Activated naive CD8-positive, alpha-beta T cell treated with anti-CD3 and anti-CD28 coated beads for 36 hours (primary cell): ENCODE results near the gene SAG. TPM values are rescaled to one million over a fixed set of nuclear protein-coding genes. Genes with fewer than 3 reads are reported as not detected.

Experiments used
- DNase-seq: peaks from one replicate; pipeline ENCODE4 v3.0.0; 2021
- H3K27ac Mint-ChIP-seq: one replicate; pipeline ENCODE4 v1.8.0; 2022; ENCODE audit warnings: mild to moderate bottlenecking, moderate library complexity, mixed read lengths
- H3K27me3 Mint-ChIP-seq: one replicate; pipeline ENCODE4 v1.8.0; 2022; ENCODE audit warnings: mild to moderate bottlenecking, mixed read lengths
- H3K36me3 Mint-ChIP-seq: one replicate; pipeline ENCODE4 v1.8.0; 2021; ENCODE audit warnings: mild to moderate bottlenecking, mixed read lengths
- H3K4me1 Mint-ChIP-seq: one replicate; pipeline ENCODE4 v1.8.0; 2021; ENCODE audit warnings: mixed read lengths
- H3K4me3 Mint-ChIP-seq: one replicate; pipeline ENCODE4 v1.8.0; 2022; ENCODE audit warnings: mild to moderate bottlenecking, moderate library complexity, mixed read lengths
- H3K9me3 Mint-ChIP-seq: one replicate; pipeline ENCODE4 v1.8.0; 2022; ENCODE audit warnings: mixed read lengths
- total RNA-seq, 2 experiments: library from RNA; stranded (reverse); gene quantifications; one replicate each; pipeline ENCODE4 v1.2.3, GENCODE V29; 2021

SAG gene
- total RNA-seq, 2 experiments from 2014 or later: 0.31 TPM; not detected in 1

GRCh38 chr2:233384015-233384414 is 76.4 kb downstream of the SAG start:
- Mint-ChIP-seq H3K27me3 (no peaks in the 10 kb centered on the region), H3K27ac (peak overlapping the region; percentile 92), H3K4me3 (peak overlapping the region; percentile 58), H3K4me1 (peaks cover 85% of the 10 kb centered on the region), H3K36me3 (peaks cover 59% of the 10 kb centered on the region), H3K9me3 (peaks cover 5% of the 10 kb centered on the region)
- no peak for DNase-seq

GRCh38 chr2:233384811-233385488 is 77.3 kb downstream of the SAG start:
- no peak for DNase-seq
- H3K4me3 Mint-ChIP-seq: peak overlapping the region; percentile 69
- H3K9me3 Mint-ChIP-seq: peaks cover 5% of the 10 kb centered on the region
- no peaks in the 10 kb centered on the region for H3K27me3 Mint-ChIP-seq
- H3K36me3 Mint-ChIP-seq: peaks cover 67% of the 10 kb centered on the region
- peak overlapping the region; percentile 92 for H3K27ac Mint-ChIP-seq
- H3K4me1 Mint-ChIP-seq: peaks cover 86% of the 10 kb centered on the region

DNA sequence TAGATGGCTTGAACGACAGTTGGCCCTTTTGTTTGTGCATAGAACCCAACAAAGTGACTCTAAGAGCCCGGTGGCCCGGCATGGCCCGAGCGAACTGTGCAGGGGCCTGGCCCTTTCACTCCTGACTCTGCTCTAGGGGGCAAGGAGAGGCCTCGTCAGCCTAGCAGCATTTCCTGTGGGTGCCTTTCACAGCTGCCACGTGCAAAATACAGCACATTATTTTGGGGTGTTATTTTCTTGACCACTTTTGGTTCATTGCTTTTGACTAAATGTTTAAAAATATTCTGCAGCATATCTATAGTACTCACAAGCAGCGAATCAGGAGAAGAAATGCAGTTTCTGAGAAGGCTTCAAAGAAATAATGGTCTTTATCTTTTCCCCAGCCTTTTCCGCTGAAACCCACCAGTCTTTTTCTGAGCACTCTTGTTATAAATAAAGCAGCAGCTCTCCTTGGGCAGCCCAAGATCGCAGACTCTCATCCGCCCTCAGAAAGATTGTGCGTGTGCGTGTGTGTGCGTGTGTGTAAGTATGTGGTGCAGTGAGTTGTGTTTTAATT is 78.0 kb downstream of the SAG start:
- Mint-ChIP-seq H3K27ac (peak overlapping the region; percentile 92), H3K27me3 (no peaks in the 10 kb centered on the region), H3K4me1 (peaks cover 81% of the 10 kb centered on the region), H3K36me3 (peaks cover 70% of the 10 kb centered on the region), H3K9me3 (peaks cover 5% of the 10 kb centered on the region), H3K4me3 (peak overlapping the region; percentile 69)
- peak; percentile 57 for DNase-seq

DNA sequence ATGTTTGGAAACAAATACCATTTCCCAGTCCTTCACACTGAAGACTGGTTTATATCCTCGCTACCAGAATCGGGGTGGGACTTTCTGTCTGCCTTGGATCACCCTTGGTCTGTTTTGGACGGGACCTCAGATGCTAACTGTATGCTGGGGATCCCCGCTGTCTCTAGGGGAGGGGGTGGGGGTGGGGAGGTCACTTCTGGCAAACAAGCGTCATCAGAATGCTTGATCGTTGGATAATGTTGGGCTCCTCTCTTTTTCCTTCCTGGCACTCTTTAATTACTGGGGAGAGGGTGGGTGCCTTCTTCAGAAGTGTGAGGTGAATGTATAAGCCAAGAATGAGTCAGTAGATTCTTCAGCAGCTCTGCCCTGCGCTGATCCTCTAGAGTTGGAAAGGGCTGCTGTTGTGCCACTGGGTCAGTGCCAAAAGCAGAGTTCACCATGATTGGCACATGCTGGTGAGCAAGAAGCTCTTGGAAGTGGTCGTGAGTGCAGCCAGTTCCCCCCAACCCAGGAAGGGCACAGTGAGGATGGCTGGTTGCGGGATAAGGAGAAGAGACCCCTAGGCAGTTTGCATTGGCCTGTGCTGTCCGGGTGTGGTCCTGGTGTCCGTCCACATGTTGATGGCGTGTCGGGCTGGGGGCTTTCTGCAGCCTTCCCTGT is 78.9 kb downstream of the SAG start:
- DNase-seq: no peak
- Mint-ChIP-seq H3K4me1 (peaks cover 72% of the 10 kb centered on the region), H3K27ac (peak overlapping the region; percentile 92), H3K9me3 (peaks cover 5% of the 10 kb centered on the region), H3K36me3 (peaks cover 68% of the 10 kb centered on the region), H3K4me3 (peak overlapping the region; percentile 69), H3K27me3 (no peaks in the 10 kb centered on the region)

GRCh38 chr2:233387225-233387624 is 79.6 kb downstream of the SAG start:
- H3K36me3 Mint-ChIP-seq: peaks cover 62% of the 10 kb centered on the region
- H3K27me3 Mint-ChIP-seq: no peaks in the 10 kb centered on the region
- peak overlapping the region; percentile 42 for H3K4me3 Mint-ChIP-seq
- no peak for DNase-seq
- peaks cover 5% of the 10 kb centered on the region for H3K9me3 Mint-ChIP-seq
- peak overlapping the region; percentile 92 for H3K27ac Mint-ChIP-seq
- H3K4me1 Mint-ChIP-seq: peaks cover 72% of the 10 kb centered on the region

GRCh38 chr2:233387667-233388528 is 80.3 kb downstream of the SAG start:
- Mint-ChIP-seq H3K9me3 (no peaks in the 10 kb centered on the region), H3K27me3 (no peaks in the 10 kb centered on the region), H3K4me1 (peaks cover 65% of the 10 kb centered on the region), H3K4me3 (peak overlapping the region; percentile 42), H3K36me3 (peaks cover 55% of the 10 kb centered on the region), H3K27ac (peak overlapping the region; percentile 92)
- DNase-seq: no peak

DNA sequence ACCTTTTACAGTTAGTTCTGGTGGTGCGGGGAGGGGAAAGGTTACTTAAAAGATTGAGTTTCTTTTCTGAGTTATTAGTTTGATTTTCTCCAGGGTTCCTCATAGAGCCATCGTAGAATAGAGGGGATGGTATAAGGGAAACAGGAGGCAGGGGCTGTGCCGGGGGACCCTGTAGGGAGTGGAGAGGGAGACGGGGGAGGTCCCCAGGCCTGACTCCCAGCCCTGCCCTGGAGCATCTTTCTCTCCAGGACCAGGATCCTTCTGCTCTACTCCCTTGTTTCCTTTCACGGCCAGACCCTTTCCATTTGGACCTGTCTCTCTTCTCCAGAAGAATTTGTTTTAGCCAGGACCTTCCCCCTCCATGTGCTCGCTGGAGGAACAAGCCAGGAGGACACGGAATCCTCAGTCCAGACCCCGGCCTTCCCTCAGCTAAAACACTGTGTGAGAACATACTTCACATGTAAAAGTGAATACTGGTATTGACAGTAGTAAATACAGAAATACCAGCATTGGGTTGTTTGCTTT is 82.0 kb downstream of the SAG start:
- peak overlapping the region; percentile 31 for H3K27ac Mint-ChIP-seq

GRCh38 chr2:233395687-233396086 is 88.1 kb downstream of the SAG start:
- Mint-ChIP-seq H3K4me1 (peaks cover 35% of the 10 kb centered on the region), H3K4me3 (no peak overlapping the region), H3K9me3 (no peaks in the 10 kb centered on the region), H3K27me3 (no peaks in the 10 kb centered on the region), H3K36me3 (peaks cover 48% of the 10 kb centered on the region), H3K27ac (no peak overlapping the region)
- DNase-seq: no peak

More for the DNA sequence above, 82.0 kb downstream of the SAG start:
- DNase-seq: no peak
- Mint-ChIP-seq H3K36me3 (peaks cover 51% of the 10 kb centered on the region), H3K4me1 (peaks cover 50% of the 10 kb centered on the region), H3K4me3 (no peak overlapping the region), H3K9me3 (no peaks in the 10 kb centered on the region), H3K27me3 (no peaks in the 10 kb centered on the region)

Other genes with a start within 250 kb of the SAG start
- gene INPP5D, start 247.5 kb upstream of the SAG start, total RNA-seq: 10 to 100 TPM; 38.7 to 41.8 TPM
- 10 to 100 TPM; 23.4 to 26.1 TPM for gene ATG16L1, start 56.1 kb upstream of the SAG start, total RNA-seq
- 10 to 100 TPM; 63.2 to 76.0 TPM for gene DGKD, start 46.7 kb downstream of the SAG start, total RNA-seq